Measurements from ENCODE around the gene C1orf116. TPM values are rescaled to one million over a fixed set of nuclear protein-coding genes. Genes with fewer than 3 reads are reported as not detected.
A peak's percentile ranks its signal among the peaks of the same experiment; 100 is the strongest.

The C1orf116 gene
- polyA plus RNA-seq, 1 donor (not counting 4 experiments of a cell fraction or from before 2014, with no cell fraction given): 69.2 TPM

- Histone ChIP-seq H2AFZ (ENCODE audit: control insufficient read depth, low read length) (no peak overlapping the region), H3K9ac (ENCODE audit: control insufficient read depth, extremely low read depth, insufficient read depth, low read length) (no peak overlapping the region), H3K27ac (ENCODE audit: control insufficient read depth, insufficient read depth, low read length) (no peak overlapping the region), H4K20me1 (ENCODE audit: control insufficient read depth, extremely low read depth, insufficient read depth, low read length) (no peaks in the 10 kb centered on the region), H3K4me3 (ENCODE audit: control insufficient read depth in 2 of 3, extremely low read depth in 1 of 3, insufficient read depth in 2 of 3, low read depth in 1 of 3, low read length in 3 of 3) (no peak overlapping the region), H3K4me1 (ENCODE audit: control insufficient read depth, extremely low read depth, insufficient read depth, low read length) (peaks cover 29% of the 10 kb centered on the region), H3K36me3 (ENCODE audit: control insufficient read depth in 2 of 2, extremely low read depth in 1 of 2, insufficient read depth in 2 of 2, low read length in 2 of 2) (peaks cover 1 to 2% of the 10 kb centered on the region in 2 experiments), H3K27me3 (ENCODE audit: control insufficient read depth, extremely low read depth, insufficient read depth, low read length) (no peaks in the 10 kb centered on the region), H3K9me1 (ENCODE audit: control insufficient read depth, extremely low read depth, insufficient read depth, low read length) (no peaks in the 10 kb centered on the region), H3K79me2 (ENCODE audit: control insufficient read depth, insufficient read depth, low read length) (peaks cover 13% of the 10 kb centered on the region), H3K9me3 (ENCODE audit: control insufficient read depth, low read depth, low read length) (no peaks in the 10 kb centered on the region), H3K4me2 (ENCODE audit: control insufficient read depth, extremely low read depth, insufficient read depth, low read depth, low read length) (peak overlapping the region; percentile 94)
- dilution Hi-C loops (cut with MboI; ENCODE audit: extremely low pct_ligation_motif_present, low sequenced_read_pairs): no loop called here
- no peak for FAIRE-seq
- no peak for TF ChIP-seq CTCF (optimal IDR thresholded peaks at IDR 0.05 in 1 of 3, IDR thresholded peaks at IDR 0.05 in 1 of 3, conservative IDR thresholded peaks at IDR 0.05 in 1 of 3; ENCODE audit: extremely low read depth in 1 of 3, insufficient read depth in 2 of 3, low read length in 3 of 3)
- TF ChIP-seq EZH2 (IDR thresholded peaks at IDR 0.05; ENCODE audit: low read length): no peak
- DNase-seq (ENCODE audit: low read depth, low spot score): no peak
Measured at GRCh38 chr1:207054491-207054890, 21.9 kb upstream of the C1orf116 start.

GRCh38 chr1:207052911-207053769 is 20.6 kb upstream of the C1orf116 start, which contains the start of gene PFKFB2:
Gene PFKFB2, plus strand, starts transcription at chr1:207053275. Its CDS starts 1,443 bp downstream, at chr1:207054718.
- H3K9ac ChIP-seq (ENCODE audit: control insufficient read depth, extremely low read depth, insufficient read depth, low read length): peak within 1 kb of the TSS; percentile 97
- FAIRE-seq (no peak), DNase-seq (ENCODE audit: low read depth, low spot score) (peak; percentile 96)
- H3K4me2 ChIP-seq (ENCODE audit: control insufficient read depth, extremely low read depth, insufficient read depth, low read depth, low read length): peak within 1 kb of the TSS; percentile 99
- no peaks in the 10 kb centered on the region for H3K9me1 ChIP-seq (ENCODE audit: control insufficient read depth, extremely low read depth, insufficient read depth, low read length)
- H3K79me2 ChIP-seq (ENCODE audit: control insufficient read depth, insufficient read depth, low read length): peaks cover 26% of the 10 kb centered on the region
- H3K4me1 ChIP-seq (ENCODE audit: control insufficient read depth, extremely low read depth, insufficient read depth, low read length): peaks cover 35% of the 10 kb centered on the region
- H3K27me3 ChIP-seq (ENCODE audit: control insufficient read depth, extremely low read depth, insufficient read depth, low read length): no peaks in the 10 kb centered on the region
- peak within 1 kb of the TSS; percentile 66 to 90 (median 71) for H3K4me3 ChIP-seq (ENCODE audit: control insufficient read depth in 2 of 3, extremely low read depth in 1 of 3, insufficient read depth in 2 of 3, low read depth in 1 of 3, low read length in 3 of 3)
- dilution Hi-C loops (cut with MboI; ENCODE audit: extremely low pct_ligation_motif_present, low sequenced_read_pairs): no loop called here
- H3K36me3 ChIP-seq (ENCODE audit: control insufficient read depth in 2 of 2, extremely low read depth in 1 of 2, insufficient read depth in 2 of 2, low read length in 2 of 2): peaks cover 6 to 12% of the 10 kb centered on the region in 2 experiments
- H3K27ac ChIP-seq (ENCODE audit: control insufficient read depth, insufficient read depth, low read length): peak within 1 kb of the TSS; percentile 97
- no peaks in the 10 kb centered on the region for H3K9me3 ChIP-seq (ENCODE audit: control insufficient read depth, low read depth, low read length)
- no peak for TF ChIP-seq EZH2 (IDR thresholded peaks at IDR 0.05; ENCODE audit: low read length)
- peak in 2 of 3 experiments; percentile 9 to 31 for TF ChIP-seq CTCF (optimal IDR thresholded peaks at IDR 0.05 in 1 of 3, IDR thresholded peaks at IDR 0.05 in 1 of 3, conservative IDR thresholded peaks at IDR 0.05 in 1 of 3; ENCODE audit: extremely low read depth in 1 of 3, insufficient read depth in 2 of 3, low read length in 3 of 3)
- peak within 1 kb of the TSS; percentile 92 for H2AFZ ChIP-seq (ENCODE audit: control insufficient read depth, low read length)
- no peaks in the 10 kb centered on the region for H4K20me1 ChIP-seq (ENCODE audit: control insufficient read depth, extremely low read depth, insufficient read depth, low read length)
